HEK293T (cell line): Measurements from ENCODE around the gene ENO2.
A peak's percentile ranks its signal among the peaks of the same experiment; 100 is the strongest.

Source experiments
- CTCF ChIA-PET: fragments of 350-600 bp; formaldehyde crosslinking; extraction: SDS; loops from one replicate; lab custom pipeline; 2021; ENCODE audit warnings: antibody characterized with exemption, inconsistent platforms; lab: Yijun Ruan, JAX
- POLR2A ChIA-PET: fragments of 350-600 bp; formaldehyde crosslinking; extraction: SDS; loops from one replicate; lab custom pipeline; 2020; ENCODE audit warnings: antibody characterized with exemption, inconsistent platforms; lab: Yijun Ruan, JAX
- DNase-seq: peaks from one replicate; pipeline ENCODE4 v3.0.0; 2012; ENCODE audit warnings: mixed read lengths; ENCODE audit errors: extremely low spot score
- ARNT ChIP-seq: fragments of 450-650 bp; IDR thresholded peaks from 2 replicates; pipeline ENCODE4 v1.6.1; 2017; ENCODE audit warnings: mild to moderate bottlenecking
- BHLHE40 ChIP-seq: fragments of 450-650 bp; IDR thresholded peaks from 2 replicates; pipeline ENCODE4 v1.6.1; 2016; ENCODE audit warnings: mild to moderate bottlenecking, moderate library complexity, borderline replicate concordance
- CTBP1 ChIP-seq: fragments of 450-650 bp; IDR thresholded peaks from 2 replicates; pipeline ENCODE4 v1.6.1; 2016; ENCODE audit warnings: borderline replicate concordance
- ELF4 ChIP-seq: fragments of 450-650 bp; IDR thresholded peaks from 2 replicates; pipeline ENCODE4 v1.6.1; 2017; ENCODE audit warnings: antibody characterized with exemption
- FOXA1 ChIP-seq: fragments of 450-650 bp; IDR thresholded peaks from 2 replicates; pipeline ENCODE4 v1.6.1; 2016; ENCODE audit warnings: mild to moderate bottlenecking
- FOXK2 ChIP-seq: fragments of 450-650 bp; IDR thresholded peaks from 2 replicates; pipeline ENCODE4 v1.6.1; 2016; ENCODE audit warnings: mild to moderate bottlenecking
- FOXM1 ChIP-seq: fragments of 450-650 bp; IDR thresholded peaks from 2 replicates; pipeline ENCODE4 v1.6.1; 2017; ENCODE audit warnings: mild to moderate bottlenecking, borderline replicate concordance
- HDGF ChIP-seq: fragments of 450-650 bp; IDR thresholded peaks from 2 replicates; pipeline ENCODE4 v1.6.1; 2017; ENCODE audit warnings: antibody characterized with exemption, borderline replicate concordance
- L3MBTL2 ChIP-seq: fragments of 450-650 bp; conservative IDR thresholded peaks from 2 replicates; pipeline ENCODE4 v1.6.1; 2016; ENCODE audit warnings: mild to moderate bottlenecking
- LEF1 ChIP-seq: fragments of 450-650 bp; IDR thresholded peaks from 2 replicates; pipeline ENCODE4 v1.6.1; 2017; ENCODE audit warnings: mild to moderate bottlenecking, borderline replicate concordance
- NFRKB ChIP-seq: fragments of 450-650 bp; IDR thresholded peaks from 2 replicates; pipeline ENCODE4 v1.6.1; 2016; ENCODE audit warnings: mild to moderate bottlenecking, moderate library complexity
- PKNOX1 ChIP-seq: fragments of 450-650 bp; IDR thresholded peaks from 2 replicates; pipeline ENCODE4 v1.6.1; 2016
- SP1 ChIP-seq: fragments of 450-650 bp; IDR thresholded peaks from 2 replicates; pipeline ENCODE4 v1.6.1; 2017
- SUZ12 ChIP-seq: fragments of 450-650 bp; IDR thresholded peaks from 2 replicates; pipeline ENCODE4 v1.6.1; 2016; ENCODE audit warnings: mild to moderate bottlenecking
- TARDBP ChIP-seq: fragments of 450-650 bp; IDR thresholded peaks from 2 replicates; pipeline ENCODE4 v1.6.1; 2016
- ZNF384 ChIP-seq: fragments of 450-650 bp; IDR thresholded peaks from 2 replicates; pipeline ENCODE4 v1.6.1; 2016

The ENO2 gene

GRCh38 chr12:6944381-6945186 is 30.2 kb downstream of the ENO2 start:
- TF ChIP-seq L3MBTL2, result peak; percentile 73
- no peak for TF ChIP-seq ZNF384
- TF ChIP-seq ARNT, result no peak
- TF ChIP-seq FOXM1, result no peak
- no peak for TF ChIP-seq LEF1
- TF ChIP-seq HDGF, result no peak
- TF ChIP-seq CTBP1, result no peak; the same call in 1 of the 2 replicates
- peak; percentile 32 for TF ChIP-seq ELF4
- no peak for TF ChIP-seq SUZ12
- no peak for TF ChIP-seq TARDBP
- peak; percentile 74 for DNase-seq
- ChIA-PET POLR2A (interaction anchor here (0.6 to 8.4 kb wide), 57 partner anchors 8 to 256 kb away, joined by 3 to 450 read pairs (median 5); partner anchors contain the start of genes ATN1, C1RL, CDCA3 and CLSTN3), CTCF (interaction anchor here (0.5 to 4.8 kb wide), 19 partner anchors 12 to 185 kb away, joined by 3 to 47 read pairs (median 4); partner anchors contain the start of genes C1R and SPSB2)

DNA sequence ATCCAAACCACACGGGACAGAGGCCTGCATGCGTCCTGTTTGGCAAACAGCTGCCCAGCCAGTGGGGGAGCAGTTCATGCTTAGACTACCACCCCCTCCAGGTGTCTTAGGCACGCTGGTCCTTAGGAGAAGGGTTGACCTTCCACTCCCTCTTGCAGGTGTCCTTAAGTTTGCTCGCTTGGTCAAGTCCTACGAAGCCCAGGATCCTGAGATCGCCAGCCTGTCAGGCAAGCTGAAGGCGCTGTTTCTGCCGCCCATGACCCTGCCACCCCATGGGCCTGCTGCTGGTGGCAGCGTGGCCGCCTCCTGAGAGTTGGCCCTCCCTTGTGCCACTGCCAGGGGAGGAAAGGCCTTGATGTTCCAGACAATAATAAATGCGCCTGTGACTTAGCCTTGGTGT is 31.2 kb downstream of the ENO2 start:
- POLR2A ChIA-PET, result interaction anchor here (1.2 to 8.4 kb wide), 8 partner anchors 15 to 163 kb away, joined by 3 to 450 read pairs (median 26); partner anchors contain the start of genes C1RL, CDCA3, ENO2 and TPI1
- CTCF ChIA-PET, result interaction anchor here (0.7 to 4.8 kb wide), 6 partner anchors 13 to 168 kb away, joined by 3 to 47 read pairs (median 8); no protein-coding TSS in a partner anchor
- no peak for DNase-seq
- TF ChIP-seq FOXM1, result no peak
- TF ChIP-seq ELF4, result no peak
- no peak for TF ChIP-seq FOXK2
- TF ChIP-seq HDGF, result no peak
- no peak for TF ChIP-seq SP1

DNA sequence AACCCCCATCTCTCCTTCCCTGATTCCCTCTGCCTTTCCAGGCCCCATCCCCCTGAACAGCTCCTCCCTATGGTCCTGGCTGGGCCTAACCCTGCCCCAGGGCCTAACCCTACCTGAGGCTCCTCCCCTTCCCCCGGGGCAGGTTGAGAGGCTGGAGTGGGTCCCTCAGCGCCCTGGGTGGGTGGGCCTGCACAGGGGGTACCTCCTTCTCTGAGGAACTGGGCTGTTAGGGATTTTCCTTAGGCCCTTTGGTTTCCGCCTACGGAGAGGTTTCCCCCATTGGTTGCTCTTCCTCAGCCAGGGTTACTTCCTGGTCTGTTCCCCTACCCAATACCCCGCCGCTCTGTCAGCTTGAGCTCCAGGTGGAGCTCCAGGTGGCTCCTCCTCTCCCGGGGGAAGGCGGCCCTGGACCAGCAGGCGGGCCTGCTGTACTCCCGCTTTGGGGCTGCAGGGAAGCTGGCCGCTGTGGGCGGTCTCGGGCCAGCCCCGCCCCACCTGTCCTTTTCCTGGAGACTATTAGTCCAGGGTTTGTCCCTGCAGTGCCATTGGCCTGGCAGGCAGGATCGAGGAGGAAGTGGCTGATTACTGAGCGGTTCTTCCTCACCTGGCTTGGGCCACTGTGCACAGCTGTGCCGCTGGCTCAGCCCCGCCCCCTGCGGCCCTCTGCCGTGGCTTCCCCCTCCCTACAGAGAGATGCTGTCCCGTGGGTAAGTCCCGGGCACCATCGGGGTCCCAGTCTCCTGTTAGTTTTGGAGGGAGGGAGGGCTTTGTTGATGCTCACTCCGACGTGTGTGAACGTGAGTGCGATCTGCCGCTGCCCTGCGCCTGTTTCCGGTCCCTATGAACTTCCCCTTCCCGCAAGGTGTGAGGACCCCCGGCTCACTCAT is 31.9 kb downstream of the ENO2 start:
- POLR2A ChIA-PET, result interaction anchor here (1.3 to 8.4 kb wide), 4 partner anchors 14 to 78 kb away, joined by 3 to 450 read pairs (median 34); partner anchors contain the start of gene TPI1
- CTCF ChIA-PET, result interaction anchor here (0.6 to 4.8 kb wide), 4 partner anchors 15 to 77 kb away, joined by 3 to 47 read pairs (median 13); no protein-coding TSS in a partner anchor
- no peak for DNase-seq
- TF ChIP-seq TARDBP (no peak), BHLHE40 (no peak), CTBP1 (no peak)

- CTCF ChIA-PET, result interaction anchor here (0.6 to 4.8 kb wide), 3 partner anchors 15 to 57 kb away, joined by 3 to 47 read pairs (median 23); no protein-coding TSS in a partner anchor
- no peak for DNase-seq
- TF ChIP-seq NFRKB (no peak), ZNF384 (no peak), TARDBP (no peak), BHLHE40 (no peak), PKNOX1 (no peak), ARNT (no peak), HDGF (no peak), SUZ12 (no peak), SP1 (no peak), FOXK2 (no peak), LEF1 (no peak), ELF4 (no peak)
- POLR2A ChIA-PET, result interaction anchor here (1.3 to 8.4 kb wide), 4 partner anchors 13 to 79 kb away, joined by 3 to 450 read pairs (median 34); partner anchors contain the start of gene TPI1
Observed at GRCh38 chr12:6946920-6947374, 32.6 kb downstream of the ENO2 start.

- DNase-seq, result no peak
- POLR2A ChIA-PET, result interaction anchor here (1.3 to 8.4 kb wide), 3 partner anchors 13 to 80 kb away, joined by 3 to 450 read pairs (median 59); partner anchors contain the start of gene TPI1
- TF ChIP-seq NFRKB, result no peak
- no peak for TF ChIP-seq HDGF
- no peak for TF ChIP-seq TARDBP
- TF ChIP-seq ZNF384, result no peak
- no peak for TF ChIP-seq SP1
- TF ChIP-seq SUZ12, result no peak
- no peak for TF ChIP-seq ARNT
- no peak for TF ChIP-seq L3MBTL2
- TF ChIP-seq FOXM1, result no peak
- TF ChIP-seq LEF1, result no peak
- no peak for TF ChIP-seq BHLHE40
- TF ChIP-seq ELF4, result no peak
- no peak for TF ChIP-seq FOXK2
- no peak for TF ChIP-seq FOXA1
- TF ChIP-seq PKNOX1, result no peak
- TF ChIP-seq CTBP1, result no peak
- CTCF ChIA-PET, result interaction anchor here (4.8 kb wide), 1 partner anchor 14 kb away, joined by 47 read pairs; no protein-coding TSS in a partner anchor
Observed at GRCh38 chr12:6947615-6948014, 33.2 kb downstream of the ENO2 start.
